SU-DHL-6 (cell line): ENCODE measurements around the gene GRIK2.

Experiments
- H2AFZ ChIP-seq: fragments of 200-600 bp; sonication (generic); 2 replicates; pipeline ENCODE4 v1.6.1; 2014; ENCODE audit warnings: low read depth, mild to moderate bottlenecking, moderate library complexity, mixed read lengths, antibody characterized with exemption, low read length; ENCODE audit not compliant: severe bottlenecking
- H3F3A ChIP-seq: fragments of 200-600 bp; shearing (Covaris generic); 2 replicates; pipeline ENCODE4 v1.6.0; 2016; ENCODE audit warnings: antibody characterized with exemption, mild to moderate bottlenecking; ENCODE audit not compliant: insufficient read depth
- H3K27ac ChIP-seq: fragments of 200-600 bp; sonication (generic); 2 replicates; pipeline ENCODE4 v1.5.1; 2016; ENCODE audit warnings: low read depth, mild to moderate bottlenecking, low read length, moderate library complexity, mixed read lengths
- H3K27me3 ChIP-seq: fragments of 200-600 bp; sonication (generic), shearing (Covaris generic); 2 replicates; pipeline ENCODE4 v1.6.0; 2014; ENCODE audit warnings: mild to moderate bottlenecking, low read length
- H3K36me3 ChIP-seq: fragments of 200-600 bp; sonication (generic); 2 replicates; pipeline ENCODE4 v1.6.1; 2014; ENCODE audit warnings: mild to moderate bottlenecking, low read length, mixed read lengths
- H3K4me2 ChIP-seq: fragments of 300-600, 200-600 bp; shearing (Covaris generic), sonication (generic); 2 replicates; pipeline ENCODE4 v1.6.0; 2014; ENCODE audit warnings: low read length, low read depth, mild to moderate bottlenecking; ENCODE audit not compliant: poor library complexity, severe bottlenecking
- H3K4me3 ChIP-seq: fragments of 200-600 bp; sonication (generic); 2 replicates; pipeline ENCODE4 v1.5.1; 2014; ENCODE audit warnings: antibody characterized with exemption, low read length, mild to moderate bottlenecking, mixed read lengths; ENCODE audit not compliant: insufficient read depth, poor library complexity, severe bottlenecking
- H3K79me2 ChIP-seq: fragments of 200-600 bp; sonication (generic); 2 replicates; pipeline ENCODE4 v1.6.1; 2014; ENCODE audit warnings: mild to moderate bottlenecking, low read length, moderate library complexity; ENCODE audit not compliant: insufficient read depth
- H3K9ac ChIP-seq: fragments of 200-600 bp; sonication (generic); 2 replicates; pipeline ENCODE4 v1.7.0; 2014; ENCODE audit warnings: mild to moderate bottlenecking, low read length
- H3K9me2 ChIP-seq: fragments of 200-600 bp; sonication (generic); replicated peaks from 2 replicates; pipeline ENCODE4 v1.6.1; 2014; ENCODE audit warnings: low read length; ENCODE audit not compliant: insufficient read depth
- H3K9me3 ChIP-seq: fragments of 200-600 bp; sonication (generic); 2 replicates; pipeline ENCODE4 v1.6.1; 2014; ENCODE audit warnings: low read length, mixed read lengths; ENCODE audit not compliant: insufficient read depth
- H4K20me1 ChIP-seq: fragments of 200-600 bp; sonication (generic); 2 replicates; pipeline ENCODE4 v1.6.1; 2014; ENCODE audit warnings: low read depth, mild to moderate bottlenecking, antibody characterized with exemption, low read length, moderate library complexity, mixed read lengths
- EZH2phosphoT487 ChIP-seq: fragments of 200-600 bp; sonication (generic), shearing (Covaris generic); conservative IDR thresholded peaks from 2 replicates; pipeline ENCODE4 v1.6.1; 2018; ENCODE audit warnings: mild to moderate bottlenecking, antibody characterized with exemption, low read length, moderate library complexity, mixed read lengths
- TF ChIP-seq, protein P1 (sequence below): fragments of 200-600 bp; sonication (generic); IDR thresholded peaks from one replicate; pipeline ENCODE4 v1.5.1; 2017; ENCODE audit warnings: antibody characterized with exemption, mild to moderate bottlenecking, low read length, moderate library complexity; ENCODE audit not compliant: insufficient read depth, poor library complexity, severe bottlenecking

GRIK2 gene

DNA sequence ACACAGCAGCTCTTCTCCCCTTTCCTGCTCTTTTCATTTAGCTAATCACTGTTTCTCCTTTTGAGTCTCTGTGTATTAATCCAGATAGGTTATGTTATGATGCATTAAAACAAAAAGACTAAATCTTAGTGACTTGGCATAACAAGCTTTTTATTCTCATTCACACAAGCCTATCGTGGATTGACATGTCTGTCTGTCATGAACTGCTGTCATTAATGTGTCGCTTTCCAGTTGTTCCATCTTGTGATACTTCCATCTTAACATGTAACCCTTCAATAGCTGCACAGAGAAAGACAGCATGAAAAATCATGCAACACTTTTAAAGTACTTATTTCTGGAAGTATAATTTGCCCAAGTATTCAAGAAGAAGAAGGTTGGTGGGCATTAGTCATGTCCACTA is 128.7 kb downstream of the GRIK2 start:
- H4K20me1 ChIP-seq: no peaks in the 10 kb centered on the region
- no peaks in the 10 kb centered on the region for H3K9me3 ChIP-seq
- no peaks in the 10 kb centered on the region for H3K79me2 ChIP-seq
- no peaks in the 10 kb centered on the region for H3K27me3 ChIP-seq
- H3F3A ChIP-seq: no peaks in the 10 kb centered on the region
- H3K4me3 ChIP-seq: no peak overlapping the region
- H3K9me2 ChIP-seq: no peaks in the 10 kb centered on the region
- H3K27ac ChIP-seq: no peak overlapping the region
- TF ChIP-seq, protein P1, sequence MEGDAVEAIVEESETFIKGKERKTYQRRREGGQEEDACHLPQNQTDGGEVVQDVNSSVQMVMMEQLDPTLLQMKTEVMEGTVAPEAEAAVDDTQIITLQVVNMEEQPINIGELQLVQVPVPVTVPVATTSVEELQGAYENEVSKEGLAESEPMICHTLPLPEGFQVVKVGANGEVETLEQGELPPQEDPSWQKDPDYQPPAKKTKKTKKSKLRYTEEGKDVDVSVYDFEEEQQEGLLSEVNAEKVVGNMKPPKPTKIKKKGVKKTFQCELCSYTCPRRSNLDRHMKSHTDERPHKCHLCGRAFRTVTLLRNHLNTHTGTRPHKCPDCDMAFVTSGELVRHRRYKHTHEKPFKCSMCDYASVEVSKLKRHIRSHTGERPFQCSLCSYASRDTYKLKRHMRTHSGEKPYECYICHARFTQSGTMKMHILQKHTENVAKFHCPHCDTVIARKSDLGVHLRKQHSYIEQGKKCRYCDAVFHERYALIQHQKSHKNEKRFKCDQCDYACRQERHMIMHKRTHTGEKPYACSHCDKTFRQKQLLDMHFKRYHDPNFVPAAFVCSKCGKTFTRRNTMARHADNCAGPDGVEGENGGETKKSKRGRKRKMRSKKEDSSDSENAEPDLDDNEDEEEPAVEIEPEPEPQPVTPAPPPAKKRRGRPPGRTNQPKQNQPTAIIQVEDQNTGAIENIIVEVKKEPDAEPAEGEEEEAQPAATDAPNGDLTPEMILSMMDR: no peak
- TF ChIP-seq EZH2phosphoT487: no peak
- no peak overlapping the region for H2AFZ ChIP-seq
- no peaks in the 10 kb centered on the region for H3K36me3 ChIP-seq
- no peak overlapping the region for H3K9ac ChIP-seq
- H3K4me2 ChIP-seq: no peak overlapping the region

GRCh38 chr6:101527467-101527866 is 134.0 kb downstream of the GRIK2 start:
- Histone ChIP-seq H3K4me3 (no peak overlapping the region), H2AFZ (no peak overlapping the region), H4K20me1 (no peaks in the 10 kb centered on the region), H3K36me3 (no peaks in the 10 kb centered on the region), H3K27ac (no peak overlapping the region), H3K9ac (no peak overlapping the region), H3K4me2 (no peak overlapping the region), H3K9me3 (no peaks in the 10 kb centered on the region), H3K9me2 (no peaks in the 10 kb centered on the region), H3K27me3 (no peaks in the 10 kb centered on the region), H3F3A (no peaks in the 10 kb centered on the region), H3K79me2 (no peaks in the 10 kb centered on the region)
- TF ChIP-seq, protein P1: no peak
- TF ChIP-seq EZH2phosphoT487: no peak

GRCh38 chr6:101528801-101529200 is 135.3 kb downstream of the GRIK2 start:
- no peak overlapping the region for H3K4me3 ChIP-seq
- no peaks in the 10 kb centered on the region for H3F3A ChIP-seq
- H3K4me2 ChIP-seq: no peak overlapping the region
- no peak overlapping the region for H2AFZ ChIP-seq
- TF ChIP-seq, protein P1: no peak
- no peak for TF ChIP-seq EZH2phosphoT487
- no peak overlapping the region for H3K27ac ChIP-seq
- no peaks in the 10 kb centered on the region for H3K9me3 ChIP-seq
- H3K36me3 ChIP-seq: no peaks in the 10 kb centered on the region
- H3K9me2 ChIP-seq: no peaks in the 10 kb centered on the region
- H3K27me3 ChIP-seq: no peaks in the 10 kb centered on the region
- no peaks in the 10 kb centered on the region for H3K79me2 ChIP-seq
- no peak overlapping the region for H3K9ac ChIP-seq
- no peaks in the 10 kb centered on the region for H4K20me1 ChIP-seq

GRCh38 chr6:101531538-101531937 is 138.0 kb downstream of the GRIK2 start:
- Histone ChIP-seq H3K4me2 (no peak overlapping the region), H4K20me1 (no peaks in the 10 kb centered on the region), H3K27ac (no peak overlapping the region), H3K9ac (no peak overlapping the region), H3K9me3 (no peaks in the 10 kb centered on the region), H3K27me3 (no peaks in the 10 kb centered on the region), H3K36me3 (no peaks in the 10 kb centered on the region), H3K9me2 (no peaks in the 10 kb centered on the region), H3K4me3 (no peak overlapping the region), H2AFZ (no peak overlapping the region), H3F3A (no peaks in the 10 kb centered on the region), H3K79me2 (no peaks in the 10 kb centered on the region)
- TF ChIP-seq, protein P1: no peak
- no peak for TF ChIP-seq EZH2phosphoT487
